K562 (cell line): ENCODE results near the gene HIPK2.

ENCODE experiments used
- CBX1 ChIP-seq: sonication (generic); IDR thresholded peaks from 2 replicates; pipeline ENCODE4 v1.6.1; 2016; ENCODE audit warnings: antibody characterized with exemption, low read depth, mild to moderate bottlenecking
- EGR1 ChIP-seq: fragments of 450-650 bp; conservative IDR thresholded peaks from 2 replicates; pipeline ENCODE4 v1.6.1; 2017; ENCODE audit warnings: mild to moderate bottlenecking
- TCF7L2 ChIP-seq: fragments of 150-350 bp; IDR thresholded peaks from 2 replicates; pipeline ENCODE4 v1.6.1; 2016; ENCODE audit warnings: low read depth, mild to moderate bottlenecking, low read length, moderate library complexity
- ZNF511 ChIP-seq: sonication (generic); formaldehyde crosslinking; IDR thresholded peaks from 2 replicates; pipeline ENCODE4 v1.8.0; 2022; ENCODE audit warnings: mild to moderate bottlenecking, missing genetic modification reagents

- TF ChIP-seq CBX1, result no peak
- TF ChIP-seq EGR1, result no peak
- TF ChIP-seq TCF7L2, result no peak
- no peak for TF ChIP-seq ZNF511 (CRISPR knock-in tag)
Measured at GRCh38 chr7:139820089-139820488, 42.3 kb upstream of the HIPK2 start.
